Measurements from ENCODE around the gene ORMDL3.
"Not testable (repeated sequence)": the region's sequence is repeated elsewhere in the genome, so short reads cannot be mapped to it uniquely, and the experiment has no call there.

ORMDL3 gene

DNA sequence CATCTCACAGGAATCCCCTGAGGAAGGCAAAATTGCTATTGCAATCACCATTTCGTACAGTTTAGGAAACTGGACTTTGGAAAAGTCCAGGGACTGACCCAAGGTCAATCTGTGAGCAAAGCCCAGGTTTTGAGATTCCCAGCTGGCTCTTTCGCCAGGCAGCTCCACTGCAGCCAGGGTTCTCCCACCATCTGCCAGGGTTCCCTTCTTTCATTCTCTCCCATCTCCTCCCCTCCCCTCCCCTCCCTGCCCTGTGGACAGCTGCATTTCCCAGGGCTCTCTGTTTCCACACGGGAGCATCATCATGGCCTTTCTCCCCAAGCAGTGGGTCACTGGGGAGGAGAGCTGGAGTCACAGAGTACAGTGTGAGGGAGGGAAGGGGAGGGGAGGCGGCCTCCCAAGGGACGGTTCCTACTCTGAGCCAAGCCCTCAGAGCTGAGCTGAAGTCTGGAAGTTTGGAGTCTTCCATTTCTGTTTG lies 23.5 kb upstream of the ORMDL3 start:
- no peak for FAIRE-seq
- no peak for DNase-seq (ENCODE audit: low spot score)

DNA sequence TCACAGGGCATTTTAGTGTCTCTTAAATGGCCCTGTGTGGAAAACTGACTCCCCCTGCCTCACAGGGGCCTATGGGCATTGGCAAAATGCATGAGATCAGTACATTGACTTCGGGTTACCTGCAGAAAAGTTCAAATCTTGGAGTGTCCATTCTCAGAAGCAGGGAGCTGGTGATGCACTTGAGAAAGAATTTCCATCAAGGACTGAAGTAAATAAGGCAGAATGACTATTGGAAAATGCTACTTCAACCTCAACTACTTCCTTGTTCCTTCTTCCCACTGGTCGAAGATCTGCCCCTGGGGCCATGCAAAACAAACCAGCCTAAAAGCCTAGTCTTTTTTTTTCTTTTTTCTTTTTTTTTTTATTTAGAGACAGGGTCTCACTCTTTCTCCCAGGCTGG lies 21.6 kb upstream of the ORMDL3 start:
- DNase-seq (ENCODE audit: low spot score) = no peak
- FAIRE-seq = no peak

DNA sequence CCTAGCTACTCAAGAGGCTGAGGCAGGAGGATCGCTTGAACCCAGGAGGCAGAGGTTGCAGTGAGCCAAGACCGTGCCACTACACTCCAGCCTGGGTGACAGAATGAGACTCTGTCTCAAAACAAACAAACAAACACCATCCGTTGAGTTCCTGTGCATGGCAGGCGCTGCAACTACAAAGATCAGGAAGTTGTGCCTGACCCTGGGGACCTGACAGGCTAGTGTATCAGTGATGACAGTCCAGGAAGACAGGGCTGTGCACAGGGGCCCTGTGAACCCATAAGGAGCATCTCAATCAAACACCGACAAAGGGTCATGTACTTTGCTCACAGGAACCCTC lies 21.1 kb upstream of the ORMDL3 start:
- DNase-seq (ENCODE audit: low spot score); FAIRE-seq: not testable (repeated sequence)

DNA sequence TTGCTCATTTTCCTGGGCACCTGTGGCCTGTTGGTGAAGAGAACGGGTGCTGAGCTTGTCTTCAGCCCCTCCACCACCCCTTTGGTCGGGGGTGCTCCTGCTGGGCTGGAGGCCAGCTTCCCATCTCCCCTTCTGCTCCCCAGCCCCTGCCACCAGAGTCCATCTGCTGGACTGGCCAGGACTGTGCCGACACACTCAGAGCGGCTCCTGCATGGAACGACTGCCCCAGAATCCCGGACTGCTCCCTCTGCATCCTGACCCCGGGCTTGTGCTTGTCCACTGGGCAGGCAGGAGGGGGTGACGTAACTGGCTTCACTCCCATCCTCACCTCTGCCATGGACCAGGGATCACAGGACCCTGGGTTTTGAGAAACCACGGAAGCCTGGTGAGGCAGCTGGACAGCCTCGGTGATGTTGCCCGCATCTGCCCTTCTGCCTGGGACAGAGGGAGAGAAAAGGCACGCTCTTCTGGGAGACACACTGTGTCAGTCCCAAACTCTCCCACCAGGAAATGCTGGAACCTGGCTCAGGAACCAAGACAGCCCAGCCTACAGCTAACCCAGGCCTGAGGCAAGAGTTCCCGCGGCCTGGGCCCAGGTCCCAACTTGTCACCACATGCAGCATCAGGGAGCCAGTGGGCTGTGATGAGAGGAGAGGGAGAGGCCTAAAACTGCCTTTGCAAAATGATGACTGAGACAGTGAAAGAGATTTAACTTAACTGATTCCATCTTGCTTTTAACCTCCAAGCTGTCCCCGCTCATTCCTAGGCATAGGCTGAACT lies 19.3 kb upstream of the ORMDL3 start:
- no peak for DNase-seq (ENCODE audit: low spot score)
- no peak for FAIRE-seq

DNA sequence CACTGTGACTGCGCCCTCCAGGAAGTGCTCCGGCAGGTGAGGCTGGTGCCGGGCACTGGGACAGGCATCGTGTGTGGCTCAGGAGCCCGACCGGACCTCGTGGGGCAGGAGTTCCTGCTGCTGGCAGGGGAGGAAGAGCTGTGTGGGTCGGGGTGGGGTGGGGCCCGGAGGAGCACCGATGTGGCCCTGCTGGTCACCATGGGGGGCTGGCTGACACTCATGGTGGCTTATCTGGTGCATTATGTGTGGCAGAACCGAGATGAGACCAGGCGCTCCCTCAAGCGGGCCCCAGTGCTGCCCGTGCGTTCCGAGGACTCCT lies 17.0 kb upstream of the ORMDL3 start:
- DNase-seq (ENCODE audit: low spot score) (no peak), FAIRE-seq (no peak)

DNA sequence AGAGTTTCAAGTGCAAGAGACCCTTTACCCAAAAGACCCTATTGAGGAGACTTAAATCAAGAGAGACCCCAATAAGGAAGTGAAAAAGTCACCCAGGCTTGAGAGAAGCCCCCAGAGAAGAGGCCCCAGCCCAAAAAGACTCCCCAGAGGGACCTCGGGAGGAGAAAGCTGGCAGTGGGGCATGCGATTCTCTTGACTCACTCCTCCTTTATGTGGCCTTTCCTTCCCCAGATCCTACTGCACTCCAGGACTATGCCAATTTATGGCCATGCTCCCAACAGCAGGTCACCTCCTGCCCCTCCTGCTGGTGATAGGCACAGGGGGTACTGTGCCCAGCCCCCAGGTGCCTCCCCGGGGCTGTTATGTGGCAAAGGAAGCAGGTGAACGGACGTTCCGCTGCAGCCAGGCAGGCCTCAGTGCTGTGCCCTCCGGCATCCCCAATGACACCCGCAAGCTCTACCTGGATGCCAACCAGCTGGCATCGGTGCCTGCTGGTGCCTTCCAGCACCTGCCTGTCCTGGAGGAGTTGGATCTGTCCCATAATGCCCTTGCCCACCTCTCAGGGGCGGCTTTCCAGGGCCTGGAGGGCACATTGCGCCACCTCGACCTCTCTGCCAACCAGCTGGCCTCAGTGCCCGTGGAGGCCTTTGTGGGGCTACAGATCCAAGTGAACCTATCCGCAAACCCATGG lies 16.4 kb upstream of the ORMDL3 start:
- no peak for DNase-seq (ENCODE audit: low spot score)
- FAIRE-seq = no peak

DNA sequence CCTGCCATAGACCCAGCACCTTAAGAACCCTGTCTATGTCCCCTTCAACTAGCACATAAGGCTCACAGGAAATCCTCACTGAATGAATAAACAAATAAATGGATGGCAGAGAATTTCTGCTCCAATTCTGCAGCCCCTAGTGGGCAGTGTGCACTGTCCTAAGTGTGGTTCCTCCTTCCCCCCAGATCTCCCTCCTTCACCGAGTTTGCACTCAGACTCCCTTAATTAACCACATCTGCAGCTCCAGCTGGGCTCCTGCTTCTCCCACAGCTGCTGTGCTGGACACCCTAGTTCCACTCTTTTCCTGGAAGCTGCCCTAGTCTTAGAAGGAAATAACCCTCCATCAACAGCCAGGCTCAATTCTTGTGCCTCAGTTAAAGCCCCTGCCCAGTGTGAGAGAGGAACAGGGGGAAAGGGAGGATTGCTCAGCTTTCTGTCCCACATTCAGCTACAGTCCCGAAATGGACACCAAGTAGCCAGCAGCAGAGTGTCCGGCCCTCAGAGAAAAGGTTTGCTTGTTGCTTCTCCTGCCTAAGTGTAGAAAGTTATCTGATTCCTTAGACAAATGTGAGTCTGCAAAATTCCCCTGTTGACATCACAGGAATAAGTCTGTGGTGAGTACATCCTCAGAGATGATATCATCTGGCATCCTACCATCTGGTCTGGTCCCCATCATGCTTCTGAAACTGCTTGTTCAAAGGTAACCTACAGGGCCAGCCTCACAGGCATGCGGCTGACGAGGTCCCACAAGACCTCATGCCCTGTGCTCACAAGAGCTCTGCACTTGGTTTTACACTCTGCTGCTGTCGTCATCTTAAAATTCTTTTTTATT lies 12.4 kb upstream of the ORMDL3 start:
- FAIRE-seq (peak; percentile 28), DNase-seq (ENCODE audit: low spot score) (peak; percentile 84)

DNA sequence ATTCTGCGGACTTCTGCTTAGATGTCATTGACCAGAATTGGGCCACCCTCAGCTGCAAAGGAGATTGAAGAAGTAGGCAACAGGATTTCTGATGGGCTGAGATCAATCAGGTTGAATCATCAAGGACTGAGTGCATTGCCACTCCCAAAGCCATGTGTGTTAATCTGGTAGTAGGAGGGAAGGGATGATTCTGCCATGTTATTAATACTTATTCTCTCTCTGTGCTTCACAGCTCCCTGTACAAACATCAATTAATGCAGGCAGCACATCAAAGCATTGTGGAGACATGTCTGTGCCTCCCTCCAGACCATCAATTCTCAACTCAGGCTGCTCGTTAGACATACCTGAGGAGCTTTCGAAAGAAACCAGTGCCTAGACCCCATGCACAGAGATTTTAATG lies 11.7 kb upstream of the ORMDL3 start:
- FAIRE-seq (no peak), DNase-seq (ENCODE audit: low spot score) (no peak)

DNA sequence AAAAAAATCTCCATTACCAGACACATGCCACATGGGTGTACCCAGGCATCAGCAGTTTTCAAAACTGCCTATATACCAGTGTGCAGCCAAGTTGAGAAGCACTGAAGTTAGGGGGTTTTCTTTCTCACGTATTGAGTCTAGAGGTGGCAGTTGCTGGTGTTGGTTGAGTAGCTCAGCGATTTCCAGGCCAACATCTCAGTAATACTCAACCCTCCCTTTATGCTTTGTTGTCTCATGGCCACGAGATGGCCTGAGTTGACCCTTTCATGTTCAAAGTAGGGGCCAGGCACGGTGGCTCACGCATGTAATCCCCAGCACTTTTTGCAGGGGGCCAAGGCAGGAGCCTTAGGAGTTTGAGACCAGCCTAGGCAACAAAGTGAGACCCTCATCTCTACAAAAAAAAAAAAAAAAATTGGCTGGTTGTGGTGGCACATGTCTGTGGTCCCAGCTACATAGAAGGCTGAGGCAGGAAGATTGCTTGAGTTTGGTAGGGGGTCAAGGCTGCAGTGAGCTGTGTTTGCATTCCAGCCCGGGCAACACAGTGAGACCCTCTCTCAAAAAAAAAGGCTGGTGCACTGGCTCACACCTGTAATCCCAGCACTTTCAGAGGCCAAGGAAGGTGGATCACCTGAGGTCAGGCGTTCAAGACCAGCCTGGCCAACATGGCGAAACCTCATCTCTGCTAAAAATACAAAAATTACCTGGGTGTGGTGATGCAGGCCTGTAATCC lies 10.9 kb upstream of the ORMDL3 start:
- DNase-seq (ENCODE audit: low spot score) (no peak), FAIRE-seq (no peak)

DNA sequence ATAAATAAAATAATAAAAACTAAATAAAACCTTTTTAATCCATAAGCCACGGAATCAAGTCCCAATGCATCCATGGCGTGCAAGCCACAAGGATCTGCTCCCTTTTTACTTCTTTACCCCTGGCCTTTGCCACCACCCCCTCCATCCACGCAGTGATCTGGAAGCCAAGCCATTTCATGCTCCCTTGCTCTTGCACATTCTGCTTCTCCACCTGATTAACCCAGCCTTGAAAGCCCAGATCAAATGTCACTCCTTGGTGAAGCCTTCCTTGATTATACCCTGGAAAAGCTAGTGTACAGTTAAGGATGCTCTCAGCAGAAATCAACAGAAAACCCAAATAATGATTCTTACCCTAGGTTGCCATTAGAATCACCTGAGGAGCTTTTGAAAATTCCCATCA lies 10.0 kb upstream of the ORMDL3 start:
- FAIRE-seq (no peak), DNase-seq (ENCODE audit: low spot score) (no peak)

DNA sequence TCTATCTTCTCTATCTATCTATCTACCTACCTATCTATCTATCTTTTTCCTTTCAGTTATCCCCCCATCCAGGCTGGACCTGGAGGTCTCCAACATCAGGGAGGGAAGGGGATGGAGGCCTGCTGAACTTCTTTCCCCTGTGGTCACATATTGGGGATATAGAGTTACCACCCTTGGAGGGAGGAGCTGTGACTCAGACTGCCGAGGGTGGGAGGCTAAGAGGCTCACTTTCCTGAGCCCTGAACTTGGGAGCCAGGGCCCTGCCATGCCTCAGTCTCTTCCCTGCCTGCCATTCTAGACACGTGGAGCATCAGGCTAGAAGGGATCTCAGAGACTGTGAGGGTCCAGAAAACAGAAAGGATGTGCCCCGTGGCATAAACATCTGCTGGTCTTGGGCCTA lies 8.5 kb upstream of the ORMDL3 start:
- no peak for FAIRE-seq
- DNase-seq (ENCODE audit: low spot score) = no peak

DNA sequence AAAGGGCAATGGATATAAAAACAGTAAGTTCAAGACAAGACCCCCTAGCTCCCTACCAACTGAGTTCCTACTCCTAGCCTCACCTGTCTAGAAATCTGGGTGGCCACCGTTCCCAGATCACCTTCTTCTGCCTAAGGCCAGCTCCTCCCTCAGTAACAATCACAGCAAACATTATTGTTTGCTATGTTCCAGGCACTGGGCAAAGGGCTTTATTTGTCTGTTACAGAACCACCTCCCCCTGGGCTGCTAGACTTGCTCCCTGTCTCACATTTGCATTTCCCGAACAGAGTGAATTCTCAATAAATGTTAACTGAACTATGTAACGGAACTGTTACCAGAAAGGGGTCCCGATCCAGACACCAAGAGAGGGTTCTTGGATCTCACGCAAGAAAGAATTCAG lies 6.9 kb upstream of the ORMDL3 start:
- no peak for DNase-seq (ENCODE audit: low spot score)
- FAIRE-seq = no peak

DNA sequence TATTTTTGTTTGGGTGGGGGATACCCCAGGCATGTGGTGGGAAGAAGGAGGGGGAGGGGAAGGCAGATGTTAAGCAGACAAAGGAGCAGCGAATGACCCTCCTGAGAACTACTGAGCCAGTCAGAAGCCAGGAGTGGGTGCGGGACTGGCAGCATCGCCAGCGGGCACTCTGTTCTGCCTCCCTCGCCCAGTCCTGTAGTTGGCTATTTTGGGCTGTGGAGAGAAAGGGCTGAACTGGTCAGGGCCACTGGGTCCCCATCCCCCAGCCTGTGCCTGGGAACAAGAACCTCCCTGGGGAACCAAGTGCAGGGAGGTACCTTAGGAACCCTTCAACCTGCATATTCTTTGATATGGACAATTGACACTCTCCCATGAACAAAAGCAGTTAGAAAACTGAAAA lies 6.5 kb upstream of the ORMDL3 start:
- FAIRE-seq = no peak

DNA sequence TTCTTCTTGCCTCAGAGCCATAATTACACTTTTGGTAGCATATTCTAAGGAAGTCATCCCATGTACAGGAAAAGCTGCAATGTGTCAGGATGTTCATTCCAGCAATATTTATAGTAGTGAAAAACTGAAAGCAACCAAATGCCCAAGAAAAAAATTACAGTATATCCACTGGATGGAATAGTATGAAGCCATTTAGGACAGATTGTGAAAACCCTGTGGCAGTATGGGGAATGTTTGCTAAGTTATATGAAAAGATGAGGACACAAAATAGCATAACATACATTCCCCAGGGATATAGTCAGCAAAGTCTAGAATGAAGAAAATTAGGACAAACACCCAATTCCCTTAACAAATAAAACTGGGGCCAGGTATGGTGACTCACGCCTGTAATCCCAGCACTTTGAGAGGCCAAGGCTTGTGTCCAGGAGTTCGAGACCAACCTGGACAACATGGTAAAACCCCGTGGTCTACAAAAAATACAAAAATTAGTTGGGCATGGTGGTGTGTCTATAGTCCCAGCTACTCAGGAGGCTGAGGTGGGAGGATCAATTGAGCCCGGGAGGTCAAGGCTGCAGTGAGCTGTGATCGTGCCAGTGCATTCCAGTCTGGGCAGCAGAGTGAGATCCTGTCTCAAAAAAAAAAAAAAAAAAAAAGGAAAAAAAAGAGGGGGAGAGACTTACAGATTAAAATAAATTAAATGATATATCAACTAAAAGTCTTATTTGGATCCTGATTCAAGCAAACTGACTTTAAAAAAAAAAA lies 2.4 kb upstream of the ORMDL3 start:
- no peak for FAIRE-seq

More for the DNA sequence above, 6.5 kb upstream of the ORMDL3 start:
- no peak for DNase-seq (ENCODE audit: low spot score)

DNA sequence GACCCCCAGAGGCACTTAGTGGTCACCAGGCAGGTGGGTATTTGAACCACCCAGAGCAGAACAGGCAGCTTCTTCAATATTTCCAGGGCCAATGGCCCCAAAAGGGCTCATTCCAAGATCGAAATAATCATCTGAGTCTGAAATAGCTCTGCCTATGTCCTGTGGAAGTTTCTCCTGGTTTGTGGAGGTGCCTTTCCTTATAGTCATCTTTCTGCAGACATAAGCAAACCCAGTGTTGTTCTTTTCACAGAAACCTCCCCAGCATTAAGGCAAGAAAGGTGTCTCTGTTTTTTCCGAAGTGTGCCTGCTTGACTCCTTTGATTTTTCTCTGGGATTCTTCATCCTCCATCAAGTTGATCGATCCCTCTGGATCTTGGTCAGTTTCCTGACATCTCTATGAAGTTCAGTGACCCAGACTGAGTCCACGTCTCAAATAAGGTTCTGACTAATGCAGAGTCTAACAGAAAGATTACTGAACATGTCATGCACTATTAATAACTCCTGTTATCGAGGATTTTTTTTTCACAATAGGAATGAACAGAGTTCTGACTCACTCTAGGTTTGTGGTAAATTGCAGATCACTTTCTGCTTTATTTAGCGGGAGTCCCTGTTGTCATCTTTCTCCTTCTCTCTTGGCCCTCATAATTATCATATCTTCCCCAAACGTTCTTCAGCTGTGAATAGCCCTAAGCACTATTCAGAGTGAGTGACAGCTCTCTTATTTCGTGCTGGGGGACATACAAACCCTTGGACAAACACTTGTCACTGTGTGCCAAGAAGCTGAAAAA lies 1.7 kb upstream of the ORMDL3 start:
- DNase-seq (ENCODE audit: low spot score) (peak; percentile 95), FAIRE-seq (peak; percentile 94)

More for the DNA sequence above, 2.4 kb upstream of the ORMDL3 start:
- DNase-seq (ENCODE audit: low spot score) = peak; percentile 81

DNA sequence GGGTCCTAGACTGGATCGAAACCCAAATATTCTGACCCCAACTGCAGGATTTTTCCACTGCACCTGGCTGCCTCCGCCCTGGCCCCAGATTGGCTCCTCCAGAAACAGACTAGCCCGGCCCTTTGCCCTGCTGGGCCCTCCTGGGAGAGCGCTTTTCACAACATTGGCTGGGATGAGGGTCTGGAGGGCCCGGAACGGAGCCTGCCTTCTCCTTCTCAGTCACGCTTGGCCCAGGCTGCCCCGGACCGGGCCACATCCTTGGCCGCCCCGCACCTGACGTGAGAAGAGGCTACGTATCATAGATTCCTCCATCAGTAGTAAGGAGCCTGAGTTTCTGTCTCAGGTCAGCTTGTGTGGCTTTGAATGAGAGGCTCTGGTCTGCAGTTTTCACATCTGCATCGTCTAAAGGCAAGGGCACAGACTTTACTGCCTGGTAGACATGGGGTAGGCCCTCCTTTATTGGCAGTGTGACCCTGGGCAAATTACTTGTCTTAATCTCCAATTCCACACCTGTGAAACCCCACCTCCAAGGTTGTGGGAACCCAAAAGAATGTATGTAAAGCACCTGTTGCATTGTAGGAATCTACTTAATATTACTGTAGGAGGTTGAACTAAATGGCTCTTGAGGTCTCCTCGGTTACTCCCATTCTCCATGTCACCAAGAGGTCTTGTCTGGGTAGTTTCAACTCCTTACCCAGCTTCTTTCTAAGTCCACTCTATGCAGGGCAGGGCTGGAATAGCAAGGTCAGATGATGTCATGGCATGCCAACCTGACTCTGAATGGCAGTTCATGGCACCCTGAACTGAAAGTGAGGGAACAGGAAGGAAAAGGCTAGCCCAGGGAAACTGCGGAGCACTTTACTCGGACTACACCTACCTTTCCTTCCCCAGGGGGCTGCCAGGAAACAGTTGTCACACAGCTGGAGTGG lies 792 bp upstream of the ORMDL3 start:
- peak; percentile 22 for DNase-seq (ENCODE audit: low spot score)
- no peak for FAIRE-seq

DNA sequence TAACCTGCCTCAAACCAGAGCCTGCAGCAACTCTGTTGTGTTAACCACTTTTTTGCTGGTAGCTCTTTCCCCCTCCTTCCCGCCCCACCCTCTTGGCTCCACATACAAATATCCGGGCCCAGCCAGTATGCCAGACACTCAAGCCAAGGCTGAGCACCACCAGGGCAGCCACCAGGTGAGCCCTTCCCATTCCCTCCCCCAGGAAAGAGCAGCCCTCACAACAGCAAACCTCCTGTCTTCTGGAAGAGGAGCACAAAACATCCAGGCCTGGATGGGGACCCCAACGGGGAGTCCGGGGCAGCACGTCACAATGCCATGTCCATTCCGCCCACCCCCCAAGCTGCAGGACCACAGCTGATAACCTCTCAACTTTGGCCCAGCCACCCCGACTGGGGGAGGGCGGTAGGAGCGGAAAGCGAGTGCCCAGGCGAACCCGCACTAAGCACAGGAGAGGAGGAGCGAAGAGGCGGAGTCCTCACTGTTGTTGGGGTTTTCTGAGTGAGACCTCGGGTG lies 757 bp downstream of the ORMDL3 start:
- FAIRE-seq (no peak), DNase-seq (ENCODE audit: low spot score) (no peak)

DNA sequence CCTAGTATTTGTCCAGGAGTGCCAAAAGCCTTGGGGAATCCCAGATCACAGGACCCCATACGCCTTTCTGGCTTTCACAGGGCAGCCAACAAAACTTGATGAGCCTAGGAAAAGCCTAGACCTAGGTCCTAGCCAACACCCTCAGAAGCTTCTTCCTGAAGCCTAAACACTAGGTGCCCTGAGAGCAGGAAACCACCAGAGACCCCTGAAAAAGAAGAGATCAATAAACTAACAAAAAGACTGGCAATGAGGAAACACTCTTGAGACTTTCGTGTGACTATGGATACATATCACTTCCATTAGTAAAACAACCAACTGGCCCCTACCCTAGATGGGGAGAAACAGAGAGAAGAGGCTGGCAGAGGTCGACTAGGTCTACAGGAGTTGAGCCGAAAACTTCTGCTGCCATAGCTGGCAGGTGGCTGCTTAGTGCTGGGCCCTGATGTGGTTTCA lies 1.2 kb downstream of the ORMDL3 start:
- FAIRE-seq = no peak
- no peak for DNase-seq (ENCODE audit: low spot score)
